ENCODE data around the gene TNNT3. TPM values are rescaled to one million over a fixed set of nuclear protein-coding genes. Genes with fewer than 3 reads are reported as not detected.

Gene TNNT3
- total RNA-seq, 2 donors from 2014 or later, result 0.72 TPM; not detected in 1

- intact Hi-C loops (cut with DNase I), result loop anchor here (1.0 kb wide), 1 partner anchor 24 kb away; no protein-coding TSS in a partner anchor
- no peaks in the 10 kb centered on the region for H3K9me3 ChIP-seq
- no peaks in the 10 kb centered on the region for H3K4me1 ChIP-seq
- no peaks in the 10 kb centered on the region for H3K27me3 ChIP-seq
- H3K9ac ChIP-seq (ENCODE audit: low read depth in 2 of 2, low read length in 2 of 2), result no peak overlapping the region
- H3K27ac ChIP-seq, result no peak overlapping the region
- no peaks in the 10 kb centered on the region for H3K36me3 ChIP-seq
- DNase-seq, result no peak
- H3K4me3 ChIP-seq, result no peak overlapping the region
- TF ChIP-seq CTCF (IDR thresholded peaks at IDR 0.05), result no peak
Observed at GRCh38 chr11:1916986-1917522, 2.4 kb upstream of the TNNT3 start.

GRCh38 chr11:1917523-1918435 lies 1.7 kb upstream of the TNNT3 start:
- H3K4me1 ChIP-seq, result no peaks in the 10 kb centered on the region
- no peaks in the 10 kb centered on the region for H3K9me3 ChIP-seq
- DNase-seq, result no peak
- no peak overlapping the region for H3K9ac ChIP-seq (ENCODE audit: low read depth in 2 of 2, low read length in 2 of 2)
- no peaks in the 10 kb centered on the region for H3K36me3 ChIP-seq
- H3K27ac ChIP-seq, result no peak overlapping the region
- no peaks in the 10 kb centered on the region for H3K27me3 ChIP-seq
- peak; percentile 33 for TF ChIP-seq CTCF (IDR thresholded peaks at IDR 0.05)
- H3K4me3 ChIP-seq, result no peak overlapping the region
- intact Hi-C loops (cut with DNase I), result loop anchor here (1.0 kb wide), 1 partner anchor 24 kb away; no protein-coding TSS in a partner anchor

GRCh38 chr11:1918436-1919315 lies 827 bp upstream of the TNNT3 start:
- Histone ChIP-seq H3K27me3 (no peaks in the 10 kb centered on the region), H3K36me3 (no peaks in the 10 kb centered on the region), H3K9me3 (no peaks in the 10 kb centered on the region), H3K9ac (ENCODE audit: low read depth in 2 of 2, low read length in 2 of 2) (no peak overlapping the region), H3K4me1 (no peaks in the 10 kb centered on the region), H3K27ac (no peak overlapping the region), H3K4me3 (no peak overlapping the region)
- no peak for DNase-seq
- intact Hi-C loops (cut with DNase I), result no loop called here
- no peak for TF ChIP-seq CTCF (IDR thresholded peaks at IDR 0.05)

GRCh38 chr11:1920128-1920908 lies 815 bp downstream of the TNNT3 start:
- Histone ChIP-seq H3K36me3 (no peaks in the 10 kb centered on the region), H3K9ac (ENCODE audit: low read depth in 2 of 2, low read length in 2 of 2) (no peak overlapping the region), H3K9me3 (no peaks in the 10 kb centered on the region), H3K4me1 (no peaks in the 10 kb centered on the region), H3K27ac (no peak overlapping the region), H3K27me3 (no peaks in the 10 kb centered on the region), H3K4me3 (no peak overlapping the region)
- TF ChIP-seq CTCF (IDR thresholded peaks at IDR 0.05), result no peak
- peak; percentile 14 for DNase-seq
- intact Hi-C loops (cut with DNase I), result no loop called here
